GM23248 (cell line): ENCODE measurements around the gene ST6GAL2.

Experiments
- EZH2 ChIP-seq: fragments of 200-600 bp; sonication (generic); IDR thresholded peaks from 2 replicates; pipeline ENCODE4 v1.6.1; 2018; ENCODE audit warnings: antibody characterized with exemption, mild to moderate bottlenecking; ENCODE audit not compliant: insufficient read depth, poor library complexity, severe bottlenecking
- EZH2phosphoT487 ChIP-seq: fragments of 200-600 bp; sonication (generic); IDR thresholded peaks from 2 replicates; pipeline ENCODE4 v1.6.1; 2018; ENCODE audit warnings: antibody characterized with exemption, moderate library complexity, mild to moderate bottlenecking, low read depth; ENCODE audit not compliant: insufficient read depth

DNA sequence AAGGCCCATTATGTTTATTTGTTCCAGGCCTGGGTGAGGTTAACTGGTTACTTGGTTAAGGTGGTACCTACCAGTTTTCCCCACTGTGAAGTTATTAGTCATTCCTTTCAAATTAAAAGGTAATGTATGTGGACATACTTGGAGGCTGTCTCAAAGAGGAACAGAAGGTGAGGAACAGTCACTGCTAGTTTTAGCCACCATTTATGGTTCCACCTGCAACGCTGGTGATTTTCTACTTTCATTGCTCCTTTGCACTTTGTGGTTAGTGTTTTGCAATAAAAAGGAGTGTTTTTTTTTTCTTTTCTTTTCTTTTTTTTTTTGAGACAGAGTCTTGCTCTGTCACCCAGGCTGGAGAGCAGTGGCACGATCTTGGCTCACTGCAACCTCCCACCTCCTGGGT is 6.1 kb upstream of the ST6GAL2 start:
- no peak for TF ChIP-seq EZH2
- no peak for TF ChIP-seq EZH2phosphoT487
